ENCODE measurements around the gene SKIDA1.

- TF ChIP-seq CTCF (IDR thresholded peaks at IDR 0.05) = no peak
- no peak for TF ChIP-seq POLR2A (IDR thresholded peaks at IDR 0.05)
These were observed 1.9 kb downstream of the SKIDA1 start for GRCh38 chr10:21523557-21524008.
